HCT116 (cell line): ENCODE data around the gene MLLT6. TPM values are rescaled to one million over a fixed set of nuclear protein-coding genes. Genes with fewer than 3 reads are reported as not detected.
A peak's percentile ranks its signal among the peaks of the same experiment; 100 is the strongest.

Experiments
- ATAC-seq: fragments of 200-7000 bp; cut with Tn5 transposase; 2 replicates; pipeline ENCODE4 v1.9.1; 2020; ENCODE audit warnings: mild to moderate bottlenecking, moderate library complexity
- BruUV-seq: library from RNA; stranded (reverse); fragments of 400-500 nt; replicated peaks from 2 replicates; lab custom pipeline; 2021; lab: Mats Ljungman, UMichigan
- CTCF ChIA-PET: fragments of 300-600 bp; sonication (Branson Sonifier 250); formaldehyde crosslinking; loops from one replicate; lab custom pipeline; 2021; ENCODE audit warnings: antibody characterized with exemption; lab: Charles Lee
- POLR2A ChIA-PET: fragments of 300-600, 350-600 bp; sonication (Branson Sonifier 250); formaldehyde crosslinking; loops from one replicate; lab custom pipeline; 2021; ENCODE audit warnings: antibody characterized with exemption; lab: Charles Lee
- RAD21 ChIA-PET, 2 experiments: fragments of 300-600 bp; sonication (Branson Sonifier 250); formaldehyde crosslinking; loops; one replicate each; lab custom pipeline; 2023; ENCODE audit warnings: low total read pairs in 2 of 2; ENCODE audit not compliant: uncharacterized antibody in 2 of 2, unreplicated experiment in 2 of 2, low non-redundant PET in 1 of 2; lab: Charles Lee
- DNase-seq: peaks from one replicate; pipeline ENCODE4 v3.0.0-alpha.2; 2010; ENCODE audit warnings: low read depth, low spot score
- H2AFZ ChIP-seq: fragments of 200-600 bp; shearing (Covaris generic), sonication (generic); 2 replicates; pipeline ENCODE4 v1.6.1; 2017; ENCODE audit warnings: low read depth, mixed run types, mixed read lengths, antibody characterized with exemption, low read length; ENCODE audit not compliant: poor library complexity, severe bottlenecking
- H3K27ac ChIP-seq: 2 replicates; pipeline ENCODE4 v1.5.1; 2012; ENCODE audit warnings: low read depth, low read length
- H3K27me3 ChIP-seq: fragments of 200-600 bp; sonication (generic); 2 replicates; pipeline ENCODE4 v1.6.1; 2016; ENCODE audit warnings: mixed run types, low read length, mixed read lengths; ENCODE audit not compliant: insufficient read depth
- H3K36me3 ChIP-seq, 2 experiments: fragments of 200-500 bp in 1 of 2; fragments of 200-600 bp in 1 of 2; sonication (Bioruptor generic) in 1 of 2; sonication (generic) in 1 of 2; 2 replicates each; pipeline versions ENCODE4 v1.5.1 to v1.6.1; 2014 to 2016; ENCODE audit warnings: low read length in 2 of 2, inconsistent platforms in 1 of 2, mixed read lengths in 1 of 2, mixed run types in 1 of 2; ENCODE audit not compliant: insufficient read depth in 2 of 2, control insufficient read depth in 1 of 2
- H3K4me1 ChIP-seq, 2 experiments: fragments of 200-600 bp in 1 of 2; sonication (generic) in 1 of 2; 2 replicates each; pipeline versions ENCODE4 v1.5.1 to v1.6.1; 2012 to 2017; ENCODE audit warnings: low read length in 2 of 2, inconsistent platforms in 1 of 2, mild to moderate bottlenecking in 1 of 2, mixed read lengths in 1 of 2, mixed run types in 1 of 2, moderate library complexity in 1 of 2; ENCODE audit not compliant: insufficient read depth in 2 of 2, control insufficient read depth in 1 of 2
- H3K4me2 ChIP-seq: fragments of 200-600 bp; sonication (generic); 2 replicates; pipeline ENCODE4 v1.6.1; 2017; ENCODE audit warnings: mixed run types, low read length, mixed read lengths
- H3K4me3 ChIP-seq, 2 experiments: fragments of 200-600 bp in 1 of 2; sonication (generic) in 1 of 2; replicated peaks in 1 of 2; 2 replicates each; pipeline ENCODE4 v1.5.1; 2011 to 2016; ENCODE audit warnings: low read length in 2 of 2, control low read depth in 1 of 2, low read depth in 1 of 2, mild to moderate bottlenecking in 1 of 2, mixed read lengths in 1 of 2, mixed run types in 1 of 2
- H3K79me2 ChIP-seq: fragments of 200-600 bp; sonication (generic); 2 replicates; pipeline ENCODE4 v1.6.1; 2017; ENCODE audit warnings: mild to moderate bottlenecking, mixed run types, low read length, moderate library complexity, mixed read lengths; ENCODE audit not compliant: insufficient read depth
- H3K9ac ChIP-seq: fragments of 200-600 bp; sonication (generic); 2 replicates; pipeline ENCODE4 v1.6.1; 2016; ENCODE audit warnings: low read length, mixed read lengths
- H3K9me2 ChIP-seq: fragments of 200-600 bp; sonication (generic), shearing (Covaris generic); 2 replicates; pipeline ENCODE4 v1.6.1; 2017; ENCODE audit warnings: mixed run types, mild to moderate bottlenecking, moderate library complexity; ENCODE audit not compliant: insufficient read depth
- H3K9me3 ChIP-seq, 2 experiments: fragments of 200-500 bp in 1 of 2; fragments of 200-600 bp in 1 of 2; sonication (Bioruptor generic) in 1 of 2; sonication (generic) in 1 of 2; 2 replicates each; pipeline ENCODE4 v1.6.1; 2014 to 2017; ENCODE audit warnings: low read length in 2 of 2, mixed read lengths in 2 of 2, inconsistent platforms in 1 of 2, low read depth in 1 of 2, mild to moderate bottlenecking in 1 of 2, mixed run types in 1 of 2, moderate library complexity in 1 of 2; ENCODE audit not compliant: control insufficient read depth in 1 of 2, insufficient read depth in 1 of 2
- H4K20me1 ChIP-seq: fragments of 200-600 bp; sonication (generic), shearing (Covaris generic); 2 replicates; pipeline ENCODE4 v1.6.1; 2017; ENCODE audit warnings: mixed run types, mild to moderate bottlenecking, moderate library complexity; ENCODE audit not compliant: insufficient read depth
- CEBPB ChIP-seq: IDR thresholded peaks from 2 replicates; pipeline ENCODE4 v1.6.1; 2012; ENCODE audit warnings: low read depth
- EGR1 ChIP-seq: IDR thresholded peaks from 2 replicates; pipeline ENCODE4 v1.6.1; 2012; ENCODE audit warnings: low read depth
- ELF1 ChIP-seq: IDR thresholded peaks from 2 replicates; pipeline ENCODE4 v1.6.1; 2012; ENCODE audit warnings: low read depth, borderline replicate concordance
- EZH2 ChIP-seq: fragments of 200-600 bp; sonication (generic); IDR thresholded peaks from 2 replicates; pipeline ENCODE4 v1.6.1; 2017; ENCODE audit warnings: antibody characterized with exemption, mixed run types
- JUND ChIP-seq: IDR thresholded peaks from 2 replicates; pipeline ENCODE4 v1.6.1; 2012
- POLR2A ChIP-seq: IDR thresholded peaks from 2 replicates; pipeline ENCODE4 v1.7.0; 2011; ENCODE audit warnings: borderline replicate concordance; ENCODE audit not compliant: insufficient read depth, insufficient read length; ENCODE audit errors: extremely low read depth
- POLR2AphosphoS5 ChIP-seq: IDR thresholded peaks from 2 replicates; pipeline ENCODE4 v1.6.1; 2011; ENCODE audit warnings: mild to moderate bottlenecking, low read depth, low read length, moderate library complexity
- RAD21 ChIP-seq: IDR thresholded peaks from 2 replicates; pipeline ENCODE4 v1.6.1; 2012; ENCODE audit warnings: low read depth, mild to moderate bottlenecking
- SP1 ChIP-seq: IDR thresholded peaks from 2 replicates; pipeline ENCODE4 v1.6.1; 2012; ENCODE audit warnings: low read depth
- SRF ChIP-seq: IDR thresholded peaks from 2 replicates; pipeline ENCODE4 v1.6.1; 2012; ENCODE audit warnings: low read depth
- TCF7L2 ChIP-seq: IDR thresholded peaks from 2 replicates; pipeline ENCODE4 v1.7.0; 2011; ENCODE audit warnings: borderline replicate concordance, inconsistent platforms; ENCODE audit not compliant: insufficient read depth, insufficient read length; ENCODE audit errors: extremely low read depth
- intact Hi-C: fragments of 100-400 bp; cut with micrococcal nuclease; formaldehyde crosslinking; loops from 2 replicates; pipeline ENCODE4 v1.10.0; 2022
- total RNA-seq: library from RNA; stranded (reverse); gene quantifications from one replicate; pipeline ENCODE4 v1.2.1, GENCODE V29; 2021; ENCODE audit not compliant: unreplicated experiment

The MLLT6 gene
- total RNA-seq, 1 experiment from 2014 or later: 110 TPM

DNA sequence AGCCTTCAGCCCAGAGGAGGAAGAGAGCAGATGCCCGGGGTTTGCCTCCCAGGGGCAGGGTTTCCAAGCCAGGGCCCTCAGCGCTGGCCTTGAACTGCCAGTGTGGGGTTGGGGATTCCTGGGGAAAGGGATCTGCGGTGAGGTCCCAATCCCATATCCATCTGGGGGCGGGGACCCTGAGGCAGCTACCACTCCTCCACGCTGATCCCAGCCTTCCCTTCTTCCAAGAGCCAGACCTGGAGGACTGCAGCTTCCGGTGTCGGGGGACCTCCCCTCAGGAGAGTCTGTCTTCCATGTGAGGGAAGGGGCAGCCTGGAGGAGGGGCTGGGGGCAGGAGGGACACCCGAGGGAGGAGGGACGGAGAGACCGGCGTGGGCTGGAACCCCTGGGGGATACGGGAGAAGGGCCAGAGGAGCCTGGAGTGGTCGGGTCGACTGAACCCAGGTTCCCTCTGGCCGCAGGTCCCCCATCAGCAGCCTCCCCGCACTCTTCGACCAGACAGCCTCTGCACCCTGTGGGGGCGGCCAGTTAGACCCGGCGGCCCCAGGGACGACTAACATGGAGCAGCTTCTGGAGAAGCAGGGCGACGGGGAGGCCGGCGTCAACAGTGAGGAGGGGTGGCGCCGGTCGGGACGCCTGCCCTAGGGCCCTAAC, 14.3 kb downstream of the MLLT6 start:
- no peaks in the 10 kb centered on the region for H3K9me3 ChIP-seq
- no TSS peak for BruUV-seq
- no peak overlapping the region; a peak in 1 of 4 replicates for H3K4me3 ChIP-seq
- no peaks in the 10 kb centered on the region for H4K20me1 ChIP-seq
- peak overlapping the region; percentile 43 for H3K4me2 ChIP-seq
- peaks cover 5 to 24% of the 10 kb centered on the region in 2 experiments for H3K4me1 ChIP-seq
- peaks cover 14 to 15% of the 10 kb centered on the region in 2 experiments for H3K36me3 ChIP-seq
- ChIA-PET RAD21 (no interaction called here), CTCF (interaction anchor here (0.7 to 1.2 kb wide), 4 partner anchors 8 to 22 kb away, joined by 4 read pairs; no protein-coding TSS in a partner anchor)
- H3K27me3 ChIP-seq: no peaks in the 10 kb centered on the region
- no peak for DNase-seq
- H3K79me2 ChIP-seq: no peaks in the 10 kb centered on the region
- no peaks in the 10 kb centered on the region for H3K9me2 ChIP-seq
- H3K9ac ChIP-seq: peak overlapping the region; percentile 10
- intact Hi-C loops: no loop called here
- ATAC-seq: no peak
- no peak for TF ChIP-seq JUND
- TF ChIP-seq RAD21: no peak
- no peak for TF ChIP-seq POLR2A
- no peak for TF ChIP-seq TCF7L2
- TF ChIP-seq SP1: no peak
- no peak for TF ChIP-seq EZH2
- TF ChIP-seq POLR2AphosphoS5: no peak
- TF ChIP-seq, all 23 proteins: peak for 0
- POLR2A ChIA-PET: no interaction called here
- Histone ChIP-seq H2AFZ (no peak overlapping the region), H3K27ac (peak overlapping the region; percentile 46)

DNA sequence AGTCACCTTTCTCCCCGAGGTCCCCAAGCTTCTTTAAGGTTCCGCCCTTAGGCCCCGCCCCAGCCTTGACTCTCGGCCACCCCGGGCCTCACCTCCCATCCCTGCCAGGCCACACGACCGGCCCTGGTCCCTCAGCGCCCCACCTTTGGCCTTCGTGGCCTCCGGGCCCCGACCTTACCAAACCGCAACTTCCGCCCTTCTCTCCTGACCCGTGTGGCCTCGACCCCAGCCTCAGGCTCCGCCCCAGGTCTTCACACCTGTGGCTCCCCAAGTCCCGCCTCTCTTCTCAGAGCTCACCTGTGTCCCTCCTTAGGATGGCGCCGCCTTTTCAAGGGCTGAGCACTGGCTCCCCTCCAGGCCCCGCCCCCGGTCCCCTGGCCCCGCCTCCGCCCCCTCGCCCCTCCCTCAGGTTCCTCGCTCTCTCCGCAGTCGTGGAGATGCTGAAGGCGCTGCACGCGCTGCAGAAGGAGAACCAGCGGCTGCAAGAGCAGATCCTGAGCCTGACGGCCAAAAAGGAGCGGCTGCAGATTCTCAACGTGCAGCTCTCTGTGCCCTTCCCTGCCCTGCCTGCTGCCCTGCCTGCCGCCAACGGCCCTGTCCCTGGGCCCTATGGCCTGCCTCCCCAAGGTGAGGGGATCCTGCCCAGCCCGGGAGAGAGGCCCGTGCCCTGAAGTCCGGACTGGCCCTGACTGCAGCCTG, 15.0 kb downstream of the MLLT6 start:
- Histone ChIP-seq H3K36me3 (peaks cover 15 to 17% of the 10 kb centered on the region in 2 experiments), H3K9ac (no peak overlapping the region), H2AFZ (no peak overlapping the region), H3K4me2 (no peak overlapping the region), H3K27ac (no peak overlapping the region; the same call in 1 of the 2 replicates), H4K20me1 (no peaks in the 10 kb centered on the region), H3K9me2 (no peaks in the 10 kb centered on the region), H3K79me2 (no peaks in the 10 kb centered on the region), H3K4me1 (peaks cover 5 to 24% of the 10 kb centered on the region in 2 experiments), H3K27me3 (no peaks in the 10 kb centered on the region), H3K4me3 (no peak overlapping the region), H3K9me3 (no peaks in the 10 kb centered on the region)
- DNase-seq: no peak
- ChIA-PET POLR2A (interaction anchor here (0.5 kb wide), 1 partner anchor 20 kb away, joined by 3 read pairs; no protein-coding TSS in a partner anchor), RAD21 (no interaction called here), CTCF (no interaction called here)
- peak; percentile 23; the same call in 1 of the 2 replicates for ATAC-seq
- intact Hi-C loops: no loop called here
- no TSS peak for BruUV-seq
- TF ChIP-seq ELF1 (no peak), CEBPB (no peak), EGR1 (no peak), SRF (no peak), RAD21 (no peak)
